Hepatocyte (in vitro differentiated cells): ENCODE data around the gene THAP2.

Experiments
- EZH2 ChIP-seq: fragments of 200-600 bp; sonication (generic); IDR thresholded peaks from 2 replicates; pipeline ENCODE4 v1.6.1; 2016; ENCODE audit warnings: antibody characterized with exemption, mild to moderate bottlenecking, borderline replicate concordance
- EZH2phosphoT487 ChIP-seq: fragments of 200-600 bp; sonication (generic); IDR thresholded peaks from one replicate; pipeline ENCODE4 v1.6.1; 2018; ENCODE audit warnings: antibody characterized with exemption, mild to moderate bottlenecking, low read depth, moderate library complexity; ENCODE audit not compliant: unreplicated experiment, severe bottlenecking
- TF ChIP-seq, protein P1 (sequence below): fragments of 200-600 bp; sonication (generic); IDR thresholded peaks from 2 replicates; pipeline ENCODE4 v1.5.1; 2016; ENCODE audit warnings: antibody characterized with exemption, mild to moderate bottlenecking; ENCODE audit not compliant: poor library complexity

DNA sequence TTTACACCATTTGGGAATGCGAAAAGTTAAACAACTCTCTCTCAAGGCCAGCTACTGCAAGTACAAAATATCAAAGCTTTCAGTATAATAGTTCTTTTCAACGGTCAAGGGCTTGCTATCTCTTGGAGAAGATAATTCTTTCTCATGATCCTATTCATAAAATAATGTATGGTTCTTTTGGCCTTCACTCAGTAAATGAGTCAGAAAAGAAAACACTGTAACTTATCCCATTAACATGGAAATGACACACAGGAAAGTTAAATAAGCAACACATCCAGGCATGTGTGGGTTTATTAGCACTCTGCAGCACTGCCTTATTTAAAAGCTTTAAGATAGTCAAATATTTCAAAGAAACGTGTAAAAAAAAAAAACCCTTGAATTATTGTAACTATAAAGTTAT lies 37.3 kb upstream of the THAP2 start:
- no peak for TF ChIP-seq EZH2
- TF ChIP-seq, protein P1, sequence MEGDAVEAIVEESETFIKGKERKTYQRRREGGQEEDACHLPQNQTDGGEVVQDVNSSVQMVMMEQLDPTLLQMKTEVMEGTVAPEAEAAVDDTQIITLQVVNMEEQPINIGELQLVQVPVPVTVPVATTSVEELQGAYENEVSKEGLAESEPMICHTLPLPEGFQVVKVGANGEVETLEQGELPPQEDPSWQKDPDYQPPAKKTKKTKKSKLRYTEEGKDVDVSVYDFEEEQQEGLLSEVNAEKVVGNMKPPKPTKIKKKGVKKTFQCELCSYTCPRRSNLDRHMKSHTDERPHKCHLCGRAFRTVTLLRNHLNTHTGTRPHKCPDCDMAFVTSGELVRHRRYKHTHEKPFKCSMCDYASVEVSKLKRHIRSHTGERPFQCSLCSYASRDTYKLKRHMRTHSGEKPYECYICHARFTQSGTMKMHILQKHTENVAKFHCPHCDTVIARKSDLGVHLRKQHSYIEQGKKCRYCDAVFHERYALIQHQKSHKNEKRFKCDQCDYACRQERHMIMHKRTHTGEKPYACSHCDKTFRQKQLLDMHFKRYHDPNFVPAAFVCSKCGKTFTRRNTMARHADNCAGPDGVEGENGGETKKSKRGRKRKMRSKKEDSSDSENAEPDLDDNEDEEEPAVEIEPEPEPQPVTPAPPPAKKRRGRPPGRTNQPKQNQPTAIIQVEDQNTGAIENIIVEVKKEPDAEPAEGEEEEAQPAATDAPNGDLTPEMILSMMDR = no peak
- no peak for TF ChIP-seq EZH2phosphoT487
